Renal cortex interstitium (tissue), 11 donors: Measurements from ENCODE around the gene LAMC3. TPM values are rescaled to one million over a fixed set of nuclear protein-coding genes. Genes with fewer than 3 reads are reported as not detected.
A peak's percentile ranks its signal among the peaks of the same experiment; 100 is the strongest.

Source experiments
- DNase-seq, 11 donors: peaks; one replicate each; pipeline ENCODE4 v3.0.0-alpha.2; 2013; ENCODE audit warnings: low read depth in 9 of 11, low spot score in 4 of 11; ENCODE audit errors: extremely low read depth in 1 of 11
- polyA plus RNA-seq, 3 donors: library from polyadenylated mRNA; unstranded; fragments of 120-200 nt; gene quantifications; one replicate each; pipeline ENCODE4 v1.2.1, GENCODE V29; 2013; ENCODE audit not compliant: insufficient read length in 3 of 3

Gene LAMC3
- polyA plus RNA-seq, 3 donors, result 28.4 to 36.7 (median 28.7) TPM

- no peak for DNase-seq
These were observed 111.8 kb downstream of the LAMC3 start for GRCh38 chr9:131120620-131121228.

GRCh38 chr9:131121346-131121745, 112.4 kb downstream of the LAMC3 start:
- DNase-seq, result no peak

GRCh38 chr9:131122158-131122557, 113.2 kb downstream of the LAMC3 start:
- DNase-seq, result peak in 1 of 11 donors; percentile 66

- DNase-seq, result no peak
These were observed 116.0 kb downstream of the LAMC3 start for GRCh38 chr9:131125038-131125287.

GRCh38 chr9:131125288-131126058, 116.5 kb downstream of the LAMC3 start, which contains the start of gene NUP214:
TSS of gene NUP214 (plus strand) at chr9:131125586. CDS start at chr9:131125705, 119 bp downstream.
- peak; percentile 97 to 100 (median 98) for DNase-seq

- DNase-seq, result no peak
These were observed 117.1 kb downstream of the LAMC3 start for GRCh38 chr9:131126059-131126426.

- DNase-seq, result no peak
These were observed 120.2 kb downstream of the LAMC3 start for GRCh38 chr9:131129183-131129582.

- DNase-seq, result no peak
These were observed 129.7 kb downstream of the LAMC3 start for GRCh38 chr9:131138676-131139075.

- DNase-seq, result no peak
These were observed 131.1 kb downstream of the LAMC3 start for GRCh38 chr9:131140112-131140511.

- no peak for DNase-seq
These were observed 131.6 kb downstream of the LAMC3 start for GRCh38 chr9:131140550-131140949.

- DNase-seq, result no peak
These were observed 133.2 kb downstream of the LAMC3 start for GRCh38 chr9:131142160-131142559.

Other genes starting within 250 kb of the LAMC3 start
- gene ABL1, start 173.9 kb upstream of the LAMC3 start, polyA plus RNA-seq, result 10 to 100 TPM; 73.5 to 86.1 (median 79.0) TPM
- gene QRFP, start 112.4 kb upstream of the LAMC3 start, polyA plus RNA-seq, result under 1 TPM; 0.34 to 0.57 (median 0.36) TPM
- gene FIBCD1, start 69.9 kb upstream of the LAMC3 start, polyA plus RNA-seq, result under 1 TPM; 0.47 to 0.56 (median 0.54) TPM
- gene AIF1L, start 87.4 kb downstream of the LAMC3 start, polyA plus RNA-seq, result 100 to 1,000 TPM; 322 to 395 (median 383) TPM
- gene NUP214, start 116.4 kb downstream of the LAMC3 start, polyA plus RNA-seq, result 10 to 100 TPM; 49.3 to 68.7 (median 52.6) TPM